A549 (cell line): ENCODE measurements around the gene ZNRF2. TPM values are rescaled to one million over a fixed set of nuclear protein-coding genes. Genes with fewer than 3 reads are reported as not detected.
A peak's percentile ranks its signal among the peaks of the same experiment; 100 is the strongest.

Experiments used
- ATAC-seq, 2 experiments: fragments of 200-7000 bp in 1 of 2; fragments of >200 bp in 1 of 2; cut with Nextera tagmentation in 1 of 2; cut with Tn5 transposase in 1 of 2; 3 replicates each; pipeline versions ENCODE4 v1.8.0 to v1.9.1; 2018 to 2020; ENCODE audit warnings: mild to moderate bottlenecking in 1 of 2, moderate library complexity in 1 of 2
- CTCF ChIA-PET: fragments of 300-600 bp; sonication (Branson Sonifier 250); formaldehyde crosslinking; extraction: SDS; loops from one replicate; lab custom pipeline; 2021; ENCODE audit warnings: antibody characterized with exemption, inconsistent platforms; lab: Yijun Ruan, JAX
- POLR2A ChIA-PET: fragments of 350-600 bp; formaldehyde crosslinking; extraction: SDS; loops from one replicate; lab custom pipeline; 2021; ENCODE audit warnings: antibody characterized with exemption, inconsistent platforms; lab: Yijun Ruan, JAX
- DNase-seq, 2 experiments: peaks; one replicate each; pipeline versions ENCODE4 v3.0.0 to v3.0.0-alpha.2; 2011 to 2016; ENCODE audit warnings: low read depth in 1 of 2, low spot score in 1 of 2
- FAIRE-seq: peaks from 2 replicates; lab custom pipeline; 2011; peaks lifted over from hg19 to GRCh38; lab: Jason Lieb, UNC
- H3K27ac ChIP-seq, 2 experiments: fragments of >200 bp; sonication (Bioruptor Twin); formaldehyde crosslinking; 3 replicates each; pipeline ENCODE4 v1.5.1; 2016 to 2017
- H3K4me1 ChIP-seq: fragments of >200 bp; sonication (Bioruptor Twin); formaldehyde crosslinking; 3 replicates; pipeline ENCODE4 v1.6.1; 2016
- H3K4me2 ChIP-seq: fragments of >200 bp; sonication (Bioruptor Twin); formaldehyde crosslinking; 3 replicates; pipeline ENCODE4 v1.6.1; 2016
- H3K4me3 ChIP-seq: fragments of >200 bp; sonication (Bioruptor Twin); formaldehyde crosslinking; 3 replicates; pipeline ENCODE4 v1.5.1; 2016
- H3K9me3 ChIP-seq: fragments of >200 bp; sonication (Bioruptor Twin); formaldehyde crosslinking; 3 replicates; pipeline ENCODE4 v1.6.1; 2016
- ATOH8 ChIP-seq: fragments of 250-450 bp; sonication (Bioruptor Pico); IDR thresholded peaks from 2 replicates; pipeline ENCODE4 v1.5.0; 2020; ENCODE audit warnings: low read depth, mild to moderate bottlenecking, moderate library complexity
- BCL3 ChIP-seq: fragments of >200 bp; sonication (Bioruptor Twin); formaldehyde crosslinking; IDR thresholded peaks from 3 replicates; pipeline ENCODE4 v1.6.1; 2016
- BHLHE40 ChIP-seq: IDR thresholded peaks from 2 replicates; pipeline ENCODE4 v1.6.1; 2012; ENCODE audit warnings: low read depth, low read length, inconsistent platforms
- E2F6 ChIP-seq: IDR thresholded peaks from 2 replicates; pipeline ENCODE4 v1.6.1; 2012; ENCODE audit warnings: low read depth, borderline replicate concordance
- EHMT2 ChIP-seq: fragments of 200-600 bp; sonication (generic); IDR thresholded peaks from 2 replicates; pipeline ENCODE4 v1.6.1; 2016; ENCODE audit warnings: antibody characterized with exemption, low read depth, mild to moderate bottlenecking, moderate library complexity
- EP300 ChIP-seq, 2 experiments: fragments of >200 bp; sonication (Bioruptor Twin); formaldehyde crosslinking; IDR thresholded peaks; 2 replicates in 1 of 2; 3 replicates in 1 of 2; pipeline ENCODE4 v1.6.1; 2016 to 2017
- FOSL2 ChIP-seq, 2 experiments: fragments of 450-650 bp in 1 of 2; fragments of >200 bp in 1 of 2; sonication (Bioruptor Twin) in 1 of 2; formaldehyde crosslinking; IDR thresholded peaks; 2 replicates each; pipeline versions ENCODE4 v1.5.0 to v1.6.1; 2016 to 2020; ENCODE audit warnings: mild to moderate bottlenecking in 1 of 2, moderate library complexity in 1 of 2
- GATA3 ChIP-seq: IDR thresholded peaks from 2 replicates; pipeline ENCODE4 v1.6.1; 2012; ENCODE audit warnings: borderline replicate concordance
- HEYL ChIP-seq: fragments of 250-450 bp; sonication (Bioruptor Pico); IDR thresholded peaks from 2 replicates; pipeline ENCODE4 v1.8.0; 2021; ENCODE audit warnings: mild to moderate bottlenecking, moderate library complexity
- HOXA7 ChIP-seq: fragments of 250-450 bp; sonication (Bioruptor Pico); IDR thresholded peaks from 2 replicates; pipeline ENCODE4 v1.5.0; 2020; ENCODE audit warnings: mild to moderate bottlenecking, moderate library complexity
- HOXB5 ChIP-seq: fragments of 250-450 bp; sonication (Bioruptor Pico); IDR thresholded peaks from 2 replicates; pipeline ENCODE4 v1.5.0; 2020; ENCODE audit warnings: mild to moderate bottlenecking, moderate library complexity
- MAFK ChIP-seq: fragments of 450-650 bp; IDR thresholded peaks from 2 replicates; pipeline ENCODE4 v1.6.1; 2014; ENCODE audit not compliant: partially characterized antibody
- MAZ ChIP-seq: fragments of 150-350 bp; IDR thresholded peaks from 2 replicates; pipeline ENCODE4 v1.6.1; 2014; ENCODE audit warnings: antibody characterized with exemption, low read depth, low read length, borderline replicate concordance
- NFE2L2 ChIP-seq: fragments of 150-350 bp; conservative IDR thresholded peaks from 2 replicates; pipeline ENCODE4 v1.6.1; 2014; ENCODE audit warnings: low read length
- PBX3 ChIP-seq: IDR thresholded peaks from 2 replicates; pipeline ENCODE4 v1.6.1; 2012
- POLR2A ChIP-seq: IDR thresholded peaks from 2 replicates; pipeline ENCODE4 v1.6.1; 2012; ENCODE audit warnings: mild to moderate bottlenecking, low read length
- REST ChIP-seq: fragments of 200-600 bp; sonication (generic); IDR thresholded peaks from 2 replicates; pipeline ENCODE4 v1.6.1; 2016; ENCODE audit warnings: antibody characterized with exemption, mild to moderate bottlenecking, moderate library complexity
- RNF2 ChIP-seq: fragments of 200-600 bp; sonication (generic); IDR thresholded peaks from 2 replicates; pipeline ENCODE4 v1.6.1; 2016; ENCODE audit warnings: low read depth, mild to moderate bottlenecking, antibody characterized with exemption, moderate library complexity, borderline replicate concordance
- SMC3 ChIP-seq: fragments of >200 bp; sonication (Bioruptor Twin); formaldehyde crosslinking; IDR thresholded peaks from 3 replicates; pipeline ENCODE4 v1.6.1; 2018; ENCODE audit warnings: inconsistent platforms
- ZFP36 ChIP-seq: fragments of 450-650 bp; IDR thresholded peaks from 2 replicates; pipeline ENCODE4 v1.6.1; 2014; ENCODE audit warnings: borderline replicate concordance; ENCODE audit not compliant: partially characterized antibody
- ZSCAN20 ChIP-seq: fragments of 250-450 bp; sonication (Bioruptor Pico); IDR thresholded peaks from 2 replicates; pipeline ENCODE4 v1.8.0; 2022; ENCODE audit warnings: mild to moderate bottlenecking, moderate library complexity
- WGBS: methylation state at CpG from one replicate; pipeline ENCODE4 v1.1.6; 2017; ENCODE audit errors: missing lambda C conversion rate; 5-methylcytosine and 5-hydroxymethylcytosine counted together
- polyA plus RNA-seq, 4 experiments: library from polyadenylated mRNA; depleted of rRNA in 3 of 4; stranded (reverse); fragments of >200 nt; fragmentation: RNase III in 1 of 4; extraction: RNeasy Plus Mini Kit Qiagen cat#74134 plus additional on column Dnase treatment in 1 of 4; gene quantifications; 2 replicates in 3 of 4; 3 replicates in 1 of 4; pipeline ENCODE4 v1.2.3, GENCODE V29; 2011 to 2017

ZNRF2 gene
- polyA plus RNA-seq, 2 of the 4 experiments (the other 2 are of a cell fraction): 5.9 to 11.4 TPM

- no peak for TF ChIP-seq RNF2
- no peak for TF ChIP-seq PBX3
- TF ChIP-seq HOXA7 (CRISPR knock-in tag): no peak
- no peak for TF ChIP-seq ZSCAN20 (CRISPR knock-in tag)
- TF ChIP-seq ZFP36: no peak
Measured at GRCh38 chr7:30347226-30348082, 63.1 kb downstream of the ZNRF2 start (continued).

GRCh38 chr7:30348083-30348560 is 63.7 kb downstream of the ZNRF2 start:
- peak; percentile 89 to 91 for ATAC-seq
- peak; percentile 23 to 73 for DNase-seq
- no peak overlapping the region for H3K4me3 ChIP-seq
- H3K4me2 ChIP-seq: peak overlapping the region; percentile 72
- ChIA-PET POLR2A (no interaction called here), CTCF (no interaction called here)
- TF ChIP-seq BCL3 (no peak), MAZ (no peak), EHMT2 (no peak), MAFK (peak; percentile 78), GATA3 (no peak), HOXB5 (CRISPR knock-in tag) (no peak), SMC3 (no peak), POLR2A (no peak), EP300 (IDR thresholded peaks at IDR 0.05) (no peak), NFE2L2 (no peak), FOSL2 (IDR thresholded peaks at IDR 0.05) (peak; percentile 33; the same call in 1 of the 2 replicates), FOSL2 (CRISPR knock-in tag; IDR thresholded peaks at IDR 0.05) (peak; percentile 32; the same call in 1 of the 2 replicates)
- 4% methylated on average over 2 of the region's 2 CpGs for WGBS
- H3K4me1 ChIP-seq: peaks cover 28% of the 10 kb centered on the region
- H3K9me3 ChIP-seq: no peaks in the 10 kb centered on the region
- peak; percentile 86 for FAIRE-seq
- peak overlapping the region; percentile 10 to 69; a peak in 4 of 6 replicates for H3K27ac ChIP-seq

GRCh38 chr7:30349170-30349569 is 64.8 kb downstream of the ZNRF2 start:
- ATAC-seq (no peak), DNase-seq (no peak), FAIRE-seq (peak; percentile 36)
- peaks cover 28% of the 10 kb centered on the region for H3K4me1 ChIP-seq
- no peak overlapping the region for H3K4me3 ChIP-seq
- peak overlapping the region; percentile 72; the same call in 2 of the 3 replicates for H3K4me2 ChIP-seq
- no peaks in the 10 kb centered on the region for H3K9me3 ChIP-seq
- ChIA-PET POLR2A (no interaction called here), CTCF (interaction anchor here (0.6 to 1.2 kb wide), 3 partner anchors 63 to 189 kb away, joined by 3 to 5 read pairs (median 3); no protein-coding TSS in a partner anchor)
- 95% methylated on average over 3 of the region's 3 CpGs for WGBS
- H3K27ac ChIP-seq: no peak overlapping the region
- TF ChIP-seq POLR2A: no peak
- no peak for TF ChIP-seq BHLHE40
- TF ChIP-seq REST: no peak
- no peak for TF ChIP-seq PBX3
- no peak for TF ChIP-seq E2F6
- TF ChIP-seq HEYL (CRISPR knock-in tag): no peak
- no peak for TF ChIP-seq ATOH8
